ENCODE data around the gene AARS2.
"Not testable (repeated sequence)": the region's sequence is repeated elsewhere in the genome, so short reads cannot be mapped to it uniquely, and the experiment has no call there.

The AARS2 gene

DNA sequence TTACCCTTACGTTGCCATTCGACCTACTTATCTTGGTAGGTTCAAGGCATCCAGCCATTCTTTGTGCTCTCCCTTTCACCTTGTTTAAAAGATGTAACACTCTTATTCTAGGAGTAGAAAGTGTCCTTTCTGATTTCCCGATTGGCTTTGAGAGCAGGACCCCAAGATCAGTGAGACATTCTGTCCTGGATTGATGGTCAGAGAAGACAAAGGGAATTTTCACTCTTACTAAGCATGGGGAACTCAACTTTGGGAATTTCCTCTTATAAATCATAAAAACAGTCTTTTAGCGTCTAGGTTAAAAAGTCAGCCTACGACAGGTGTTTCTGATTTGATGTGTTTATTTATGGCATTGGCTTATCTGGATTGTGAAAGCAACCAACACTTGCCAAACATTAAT, 2.8 kb upstream of the AARS2 start:
- TF ChIP-seq, protein P1, sequence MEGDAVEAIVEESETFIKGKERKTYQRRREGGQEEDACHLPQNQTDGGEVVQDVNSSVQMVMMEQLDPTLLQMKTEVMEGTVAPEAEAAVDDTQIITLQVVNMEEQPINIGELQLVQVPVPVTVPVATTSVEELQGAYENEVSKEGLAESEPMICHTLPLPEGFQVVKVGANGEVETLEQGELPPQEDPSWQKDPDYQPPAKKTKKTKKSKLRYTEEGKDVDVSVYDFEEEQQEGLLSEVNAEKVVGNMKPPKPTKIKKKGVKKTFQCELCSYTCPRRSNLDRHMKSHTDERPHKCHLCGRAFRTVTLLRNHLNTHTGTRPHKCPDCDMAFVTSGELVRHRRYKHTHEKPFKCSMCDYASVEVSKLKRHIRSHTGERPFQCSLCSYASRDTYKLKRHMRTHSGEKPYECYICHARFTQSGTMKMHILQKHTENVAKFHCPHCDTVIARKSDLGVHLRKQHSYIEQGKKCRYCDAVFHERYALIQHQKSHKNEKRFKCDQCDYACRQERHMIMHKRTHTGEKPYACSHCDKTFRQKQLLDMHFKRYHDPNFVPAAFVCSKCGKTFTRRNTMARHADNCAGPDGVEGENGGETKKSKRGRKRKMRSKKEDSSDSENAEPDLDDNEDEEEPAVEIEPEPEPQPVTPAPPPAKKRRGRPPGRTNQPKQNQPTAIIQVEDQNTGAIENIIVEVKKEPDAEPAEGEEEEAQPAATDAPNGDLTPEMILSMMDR (IDR thresholded peaks at IDR 0.05; ENCODE audit: insufficient read depth, low read depth, low read length, missing control alignments) = no peak
- no peak overlapping the region for H3K4me3 ChIP-seq (ENCODE audit: low read depth, low read length)
- DNase-seq (ENCODE audit: low read depth) = no peak

DNA sequence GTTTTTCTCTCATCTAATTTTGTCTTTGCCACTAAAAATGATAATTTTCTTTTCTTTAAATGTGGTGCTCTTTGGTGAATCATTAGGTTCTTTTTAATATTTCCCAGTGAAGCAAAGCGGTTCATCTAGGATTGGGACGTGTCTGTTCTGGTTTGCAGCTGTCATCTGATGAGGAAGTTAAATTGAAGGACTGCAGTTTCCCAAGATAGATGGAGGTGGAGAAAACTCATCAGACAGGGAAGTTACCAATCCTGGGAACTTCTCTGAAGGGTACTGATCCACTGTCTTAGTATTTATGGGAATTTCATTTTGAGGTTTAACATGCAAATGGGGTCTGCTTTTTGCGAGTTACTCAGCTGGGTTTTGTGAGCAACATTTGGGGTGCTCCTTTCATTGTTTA, 2.4 kb upstream of the AARS2 start:
- TF ChIP-seq, protein P1 (IDR thresholded peaks at IDR 0.05; ENCODE audit: insufficient read depth, low read depth, low read length, missing control alignments) = no peak
- no peak overlapping the region for H3K4me3 ChIP-seq (ENCODE audit: low read depth, low read length)
- no peak for DNase-seq (ENCODE audit: low read depth)

DNA sequence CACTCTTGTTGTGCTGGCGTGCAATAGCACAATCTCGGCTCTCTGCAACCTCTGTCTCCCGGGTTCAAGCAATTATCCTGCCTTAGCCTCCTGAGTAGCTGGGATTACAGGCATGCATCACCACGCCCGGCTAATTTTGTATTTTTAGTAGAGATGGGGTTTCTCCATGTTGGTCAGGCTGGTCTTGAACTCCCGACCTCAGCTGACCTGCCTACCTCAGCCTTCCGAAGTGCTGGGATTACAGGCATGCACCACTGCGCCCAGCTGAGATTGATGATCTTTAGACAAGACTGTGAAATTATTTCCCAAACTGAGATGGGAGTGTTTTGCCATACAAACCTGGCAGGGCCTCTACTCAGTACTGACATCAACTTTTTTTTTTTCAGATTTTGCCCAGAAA, 1.5 kb upstream of the AARS2 start:
- not testable (repeated sequence) for H3K4me3 ChIP-seq (ENCODE audit: low read depth, low read length); DNase-seq (ENCODE audit: low read depth)

DNA sequence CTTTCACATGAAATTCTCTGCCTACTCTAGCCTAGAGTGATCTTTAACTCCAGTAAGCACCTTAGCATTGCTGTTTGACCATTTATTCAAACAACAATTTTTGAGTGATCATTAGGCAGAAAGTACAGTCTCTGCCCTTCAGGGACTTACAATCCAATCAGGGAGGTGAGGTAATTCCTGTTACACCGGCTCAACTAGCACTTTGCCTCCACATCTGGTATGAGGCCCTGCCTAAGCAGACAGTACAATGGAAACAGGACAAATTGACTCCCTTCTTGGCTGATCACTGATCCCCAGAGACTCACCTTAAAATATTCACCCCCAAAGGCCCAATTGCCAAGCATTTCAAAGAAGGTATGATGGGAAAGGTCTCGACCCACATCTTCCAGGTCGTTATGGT, 1.4 kb downstream of the AARS2 start:
- no peak overlapping the region for H3K4me3 ChIP-seq (ENCODE audit: low read depth, low read length)
- TF ChIP-seq, protein P1 (IDR thresholded peaks at IDR 0.05; ENCODE audit: insufficient read depth, low read depth, low read length, missing control alignments) = no peak

DNA sequence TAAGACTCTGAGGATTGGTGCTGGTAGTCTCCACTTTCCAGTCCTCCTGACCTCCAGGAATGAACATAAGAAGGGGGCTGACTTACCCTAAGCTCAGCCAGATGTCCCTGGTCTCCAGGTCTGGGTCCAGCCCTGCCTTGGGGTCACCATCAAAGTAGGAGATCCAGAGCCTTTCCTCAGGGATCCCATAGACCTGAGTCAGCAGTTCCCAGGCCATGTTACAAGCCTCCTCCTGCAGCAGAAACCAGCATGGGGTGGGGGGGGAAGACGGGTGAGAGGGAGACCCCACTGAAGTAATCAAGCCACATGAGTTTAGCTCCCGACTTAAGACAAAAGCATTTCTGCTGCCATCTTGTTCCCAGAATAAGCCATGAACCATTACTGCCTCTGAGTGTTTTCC, 1.8 kb downstream of the AARS2 start:
- TF ChIP-seq, protein P1 (IDR thresholded peaks at IDR 0.05; ENCODE audit: insufficient read depth, low read depth, low read length, missing control alignments) = no peak
- H3K4me3 ChIP-seq (ENCODE audit: low read depth, low read length) = no peak overlapping the region
- DNase-seq (ENCODE audit: low read depth) = no peak

More for the DNA sequence above, 1.4 kb downstream of the AARS2 start:
- no peak for DNase-seq (ENCODE audit: low read depth)

DNA sequence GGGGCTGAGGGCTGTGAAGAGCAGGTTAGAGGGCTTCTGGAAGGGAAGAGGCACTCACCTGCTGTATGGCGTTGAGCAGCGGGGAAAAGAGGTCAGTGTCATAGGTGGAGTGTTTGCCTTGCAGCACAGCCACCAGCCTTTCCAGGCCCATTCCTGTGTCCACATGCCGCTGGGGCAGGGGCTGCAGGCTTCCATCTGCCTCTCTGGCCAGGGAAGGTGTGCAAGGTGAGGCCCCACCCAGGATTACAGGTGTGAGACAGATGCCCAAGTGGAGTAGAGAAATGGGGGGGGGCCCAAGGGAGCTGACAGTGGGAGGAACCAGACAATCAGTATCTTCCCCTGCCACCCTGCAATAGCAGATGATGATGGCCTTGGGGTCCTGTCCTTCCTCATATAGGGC, 2.9 kb downstream of the AARS2 start:
- no peak for DNase-seq (ENCODE audit: low read depth)
- no peak overlapping the region for H3K4me3 ChIP-seq (ENCODE audit: low read depth, low read length)
- TF ChIP-seq, protein P1 (IDR thresholded peaks at IDR 0.05; ENCODE audit: insufficient read depth, low read depth, low read length, missing control alignments) = no peak

DNA sequence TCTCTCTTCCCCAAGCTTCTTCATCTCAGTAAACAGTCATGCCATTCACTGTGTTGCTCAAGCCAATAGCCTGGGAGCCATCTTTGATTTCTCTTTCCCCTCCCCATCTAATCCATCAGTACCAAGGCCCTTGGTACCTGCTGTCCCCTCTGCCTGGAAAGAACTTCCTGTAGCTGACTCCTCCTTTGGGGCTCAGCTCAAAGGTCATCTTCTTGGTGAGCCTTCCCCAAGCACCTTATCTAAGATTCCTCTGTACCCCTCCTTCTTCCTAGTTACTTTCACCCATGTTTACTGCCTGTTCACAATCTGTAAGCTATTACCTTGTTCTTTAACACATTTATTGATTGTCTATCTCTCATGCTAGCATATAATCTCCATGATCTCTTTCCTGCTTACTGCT, 3.5 kb downstream of the AARS2 start:
- TF ChIP-seq, protein P1 (IDR thresholded peaks at IDR 0.05; ENCODE audit: insufficient read depth, low read depth, low read length, missing control alignments) = no peak
- no peak for DNase-seq (ENCODE audit: low read depth)
- H3K4me3 ChIP-seq (ENCODE audit: low read depth, low read length) = no peak overlapping the region
